PC-9 (cell line): ENCODE measurements around the gene CETN2.

Source experiments
- CTCF ChIP-seq: fragments of 200-600 bp; sonication (generic); conservative IDR thresholded peaks from 2 replicates; pipeline ENCODE4 v1.6.1; 2017; ENCODE audit warnings: mixed run types, antibody characterized with exemption, mild to moderate bottlenecking, moderate library complexity
- EZH2 ChIP-seq: fragments of 200-600 bp; sonication (generic); IDR thresholded peaks from 2 replicates; pipeline ENCODE4 v1.8.0; 2017; ENCODE audit warnings: antibody characterized with exemption, low read depth

DNA sequence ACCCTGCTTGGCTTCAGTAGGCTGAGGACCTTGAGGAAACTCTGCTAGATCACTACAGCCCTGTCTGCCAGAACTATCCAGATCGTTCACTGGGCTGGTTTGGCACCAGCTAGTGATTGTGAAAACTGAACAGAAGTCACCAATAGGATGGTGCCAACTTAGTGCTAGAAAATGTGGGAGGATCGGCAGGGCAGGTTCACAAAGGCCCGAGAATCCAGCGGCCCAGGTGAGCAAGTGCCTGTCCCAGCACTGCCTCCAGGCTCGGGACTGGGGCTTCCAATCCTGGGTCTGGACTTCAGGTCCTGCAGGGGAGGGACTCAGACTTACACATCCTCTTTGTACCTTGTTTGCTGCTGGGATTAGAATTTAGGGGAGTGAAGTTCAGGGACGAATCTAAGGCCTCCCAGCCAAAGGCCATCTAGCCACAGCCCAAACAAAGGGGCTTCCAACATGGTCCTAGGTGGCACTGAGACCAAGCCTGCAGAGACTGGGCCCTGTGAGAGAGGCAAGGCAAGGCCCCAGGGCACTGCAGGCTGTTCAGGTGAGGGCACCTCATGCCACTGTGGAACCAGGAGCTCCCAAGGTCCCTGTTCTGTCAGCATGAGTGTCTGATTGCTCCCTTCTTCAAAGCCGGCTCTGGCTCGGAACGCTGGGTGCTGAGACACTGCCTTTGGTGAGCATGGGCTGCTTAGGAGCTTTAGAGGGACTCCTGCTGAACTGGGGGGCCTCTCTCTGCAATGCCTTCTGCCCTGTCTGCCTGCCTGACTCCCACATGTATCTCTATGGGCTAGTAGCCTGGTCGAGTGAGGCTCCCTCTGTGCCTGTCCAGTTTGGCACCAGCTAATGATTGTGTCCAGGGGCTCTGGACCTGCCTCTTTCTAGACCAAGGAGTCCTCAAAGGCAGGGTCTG lies 46.6 kb upstream of the CETN2 start:
- no peak for TF ChIP-seq EZH2
- TF ChIP-seq CTCF = no peak
